Measurements from ENCODE around the gene GFPT1. TPM values are rescaled to one million over a fixed set of nuclear protein-coding genes. Genes with fewer than 3 reads are reported as not detected.

GFPT1 gene
- total RNA-seq, 6 experiments from 2014 or later, result 74.6 to 106 (median 88.4) TPM

GRCh38 chr2:69298862-69299261 lies 88.2 kb downstream of the GFPT1 start:
- TF ChIP-seq CTCF (IDR thresholded peaks at IDR 0.05), result no peak
- peaks cover 4% of the 10 kb centered on the region for H3K27me3 Mint-ChIP-seq (ENCODE audit: insufficient read depth)
- H3K9me3 Mint-ChIP-seq, result peaks cover 2% of the 10 kb centered on the region; the same call in 1 of the 2 replicates
- peak overlapping the region; percentile 67 for H3K4me3 Mint-ChIP-seq
- peaks cover 2% of the 10 kb centered on the region for H3K36me3 Mint-ChIP-seq (ENCODE audit: low read depth)
- H3K27ac Mint-ChIP-seq, result peak overlapping the region; percentile 89
- DNase-seq, result peak; percentile 42
- H3K4me1 Mint-ChIP-seq (ENCODE audit: low read depth), result peaks cover 33% of the 10 kb centered on the region

- TF ChIP-seq CTCF (IDR thresholded peaks at IDR 0.05), result no peak
- H3K9me3 Mint-ChIP-seq, result no peaks in the 10 kb centered on the region
Measured at GRCh38 chr2:69298261-69298660, 88.8 kb downstream of the GFPT1 start.

GRCh38 chr2:69297216-69297615 lies 89.8 kb downstream of the GFPT1 start:
- TF ChIP-seq CTCF (IDR thresholded peaks at IDR 0.05), result no peak
- no peak overlapping the region for H3K27ac Mint-ChIP-seq
- H3K27me3 Mint-ChIP-seq (ENCODE audit: insufficient read depth), result peaks cover 5% of the 10 kb centered on the region
- no peaks in the 10 kb centered on the region for H3K9me3 Mint-ChIP-seq
- peaks cover 33% of the 10 kb centered on the region for H3K4me1 Mint-ChIP-seq (ENCODE audit: low read depth)
- no peaks in the 10 kb centered on the region for H3K36me3 Mint-ChIP-seq (ENCODE audit: low read depth)
- no peak overlapping the region for H3K4me3 Mint-ChIP-seq
- DNase-seq, result no peak

More at GRCh38 chr2:69298261-69298660, 88.8 kb downstream of the GFPT1 start:
- peak overlapping the region; percentile 89 for H3K27ac Mint-ChIP-seq
- H3K36me3 Mint-ChIP-seq (ENCODE audit: low read depth), result no peaks in the 10 kb centered on the region
- peak overlapping the region; percentile 67 for H3K4me3 Mint-ChIP-seq
- peaks cover 4% of the 10 kb centered on the region for H3K27me3 Mint-ChIP-seq (ENCODE audit: insufficient read depth)
- peak; percentile 93 for DNase-seq
- peaks cover 33% of the 10 kb centered on the region for H3K4me1 Mint-ChIP-seq (ENCODE audit: low read depth)

GRCh38 chr2:69296421-69296820 lies 90.6 kb downstream of the GFPT1 start:
- no peak for DNase-seq
- Mint-ChIP-seq H3K27me3 (ENCODE audit: insufficient read depth) (peaks cover 6% of the 10 kb centered on the region), H3K36me3 (ENCODE audit: low read depth) (no peaks in the 10 kb centered on the region), H3K4me3 (no peak overlapping the region), H3K4me1 (ENCODE audit: low read depth) (peaks cover 38% of the 10 kb centered on the region), H3K9me3 (no peaks in the 10 kb centered on the region), H3K27ac (no peak overlapping the region)
- no peak for TF ChIP-seq CTCF (IDR thresholded peaks at IDR 0.05)

GRCh38 chr2:69292256-69292655 lies 94.8 kb downstream of the GFPT1 start:
- no peak overlapping the region for H3K4me3 Mint-ChIP-seq
- no peak overlapping the region for H3K27ac Mint-ChIP-seq
- no peaks in the 10 kb centered on the region for H3K9me3 Mint-ChIP-seq
- H3K4me1 Mint-ChIP-seq (ENCODE audit: low read depth), result peaks cover 16% of the 10 kb centered on the region
- DNase-seq, result no peak
- no peak for TF ChIP-seq CTCF (IDR thresholded peaks at IDR 0.05)
- H3K36me3 Mint-ChIP-seq (ENCODE audit: low read depth), result no peaks in the 10 kb centered on the region
- peaks cover 6% of the 10 kb centered on the region for H3K27me3 Mint-ChIP-seq (ENCODE audit: insufficient read depth)

GRCh38 chr2:69291721-69292120 lies 95.3 kb downstream of the GFPT1 start:
- Mint-ChIP-seq H3K4me1 (ENCODE audit: low read depth) (peaks cover 16% of the 10 kb centered on the region), H3K9me3 (no peaks in the 10 kb centered on the region), H3K27me3 (ENCODE audit: insufficient read depth) (peaks cover 6% of the 10 kb centered on the region), H3K27ac (no peak overlapping the region; the same call in 1 of the 2 replicates), H3K4me3 (no peak overlapping the region), H3K36me3 (ENCODE audit: low read depth) (no peaks in the 10 kb centered on the region)
- no peak for DNase-seq
- TF ChIP-seq CTCF (IDR thresholded peaks at IDR 0.05), result no peak
